OCI-LY7 (cell line): Measurements from ENCODE around the gene GJC3. TPM values are rescaled to one million over a fixed set of nuclear protein-coding genes. Genes with fewer than 3 reads are reported as not detected.
A peak's percentile ranks its signal among the peaks of the same experiment; 100 is the strongest.

Experiments
- BruUV-seq: library from RNA; stranded (reverse); fragments of 400-500 nt; replicated peaks from 2 replicates; lab custom pipeline; 2021; lab: Mats Ljungman, UMichigan
- CTCF ChIA-PET: fragments of 300-600 bp; sonication (Branson Sonifier 250); formaldehyde crosslinking; loops from one replicate; lab custom pipeline; 2022; ENCODE audit warnings: antibody characterized with exemption; ENCODE audit not compliant: unreplicated experiment; lab: Charles Lee
- POLR2A ChIA-PET: fragments of 300-600 bp; sonication (Branson Sonifier 250); formaldehyde crosslinking; loops from one replicate; lab custom pipeline; 2022; ENCODE audit warnings: antibody characterized with exemption; lab: Charles Lee
- DNase-seq: peaks from one replicate; pipeline ENCODE4 v3.0.0-alpha.2; 2015; ENCODE audit warnings: low spot score
- H2AFZ ChIP-seq: fragments of 200-600 bp; sonication (generic), shearing (Covaris generic); 2 replicates; pipeline ENCODE4 v1.6.1; 2014; ENCODE audit warnings: mild to moderate bottlenecking, antibody characterized with exemption, low read length, moderate library complexity
- H3K27ac ChIP-seq: fragments of 200-600 bp; sonication (generic); 2 replicates; pipeline ENCODE4 v1.5.1; 2014; ENCODE audit warnings: mixed run types, low read depth, mild to moderate bottlenecking, moderate library complexity, low read length, inconsistent platforms; ENCODE audit not compliant: poor library complexity, severe bottlenecking
- H3K36me3 ChIP-seq: fragments of 200-600 bp; sonication (generic); 2 replicates; pipeline ENCODE4 v1.6.1; 2014; ENCODE audit warnings: mild to moderate bottlenecking, antibody characterized with exemption, low read length, moderate library complexity, mixed read lengths; ENCODE audit not compliant: insufficient read depth
- H3K4me1 ChIP-seq: fragments of 200-600 bp; sonication (generic); 2 replicates; pipeline ENCODE4 v1.5.1; 2014; ENCODE audit warnings: mild to moderate bottlenecking, low read length; ENCODE audit not compliant: insufficient read depth, poor library complexity, severe bottlenecking
- H3K4me2 ChIP-seq: fragments of 200-600 bp; sonication (generic); 2 replicates; pipeline ENCODE4 v1.6.1; 2014; ENCODE audit warnings: mild to moderate bottlenecking, low read length
- H3K4me3 ChIP-seq: fragments of 200-600 bp; sonication (generic); 2 replicates; pipeline ENCODE4 v1.5.1; 2014; ENCODE audit warnings: mild to moderate bottlenecking, low read depth, low read length; ENCODE audit not compliant: poor library complexity, severe bottlenecking
- H3K79me2 ChIP-seq: fragments of 200-600 bp; sonication (generic); 2 replicates; pipeline ENCODE4 v1.6.1; 2016; ENCODE audit warnings: low read depth, mild to moderate bottlenecking, low read length, moderate library complexity, mixed read lengths; ENCODE audit not compliant: insufficient read depth
- H3K9me2 ChIP-seq: fragments of 200-600 bp; sonication (generic); 2 replicates; pipeline ENCODE4 v1.6.1; 2016; ENCODE audit warnings: mild to moderate bottlenecking, low read length, mixed read lengths; ENCODE audit not compliant: insufficient read depth
- H3K9me3 ChIP-seq: fragments of 200-600 bp; sonication (generic); 2 replicates; pipeline ENCODE4 v1.6.1; 2014; ENCODE audit warnings: mild to moderate bottlenecking, mixed run types, low read length, mixed read lengths
- H4K20me1 ChIP-seq: fragments of 200-600 bp; sonication (generic); 2 replicates; pipeline ENCODE4 v1.6.1; 2014; ENCODE audit warnings: mild to moderate bottlenecking, antibody characterized with exemption, low read length, moderate library complexity, mixed read lengths; ENCODE audit not compliant: insufficient read depth
- CTCF ChIP-seq: fragments of 200-600 bp; sonication (generic); conservative IDR thresholded peaks from 2 replicates; pipeline ENCODE4 v1.5.1; 2014; ENCODE audit warnings: mild to moderate bottlenecking, antibody characterized with exemption, low read length, moderate library complexity, mixed read lengths
- EZH2phosphoT487 ChIP-seq: fragments of 200-600 bp; sonication (generic); IDR thresholded peaks from 2 replicates; pipeline ENCODE4 v1.6.1; 2018; ENCODE audit warnings: low read depth, borderline replicate concordance, mild to moderate bottlenecking, mixed run types, antibody characterized with exemption, low read length, moderate library complexity, mixed read lengths
- intact Hi-C: fragments of 100-400 bp; cut with micrococcal nuclease; formaldehyde crosslinking; loops from one replicate; pipeline ENCODE4 v1.10.0; 2022; ENCODE audit not compliant: unreplicated experiment
- total RNA-seq, 2 experiments: library from RNA; depleted of rRNA in 1 of 2; stranded (reverse); fragments of >200 nt in 1 of 2; shearing (Covaris generic) in 1 of 2; gene quantifications; 2 replicates each; pipeline ENCODE4 v1.2.3, GENCODE V29; 2014 to 2022

The GJC3 gene
- total RNA-seq, 2 experiments from 2014 or later = not detected

GRCh38 chr7:99949645-99950228 lies 20.3 kb upstream of the GJC3 start:
- intact Hi-C loops = loop anchor here (2.0 kb wide), 1 partner anchor 37 kb away; no protein-coding TSS in a partner anchor
- peak; percentile 23 for DNase-seq
- no peak overlapping the region for H2AFZ ChIP-seq
- H3K9me3 ChIP-seq = no peaks in the 10 kb centered on the region
- H3K9me2 ChIP-seq = no peaks in the 10 kb centered on the region
- H3K27ac ChIP-seq = no peak overlapping the region
- ChIA-PET CTCF (no interaction called here), POLR2A (interaction anchor here (0.6 to 0.7 kb wide), 2 partner anchors 16 to 120 kb away, joined by 3 to 4 read pairs; no protein-coding TSS in a partner anchor)
- BruUV-seq = no TSS peak
- H4K20me1 ChIP-seq = no peaks in the 10 kb centered on the region
- no peaks in the 10 kb centered on the region for H3K79me2 ChIP-seq
- no peaks in the 10 kb centered on the region for H3K36me3 ChIP-seq
- TF ChIP-seq CTCF (peak; percentile 72), EZH2phosphoT487 (no peak)
- no peak overlapping the region for H3K4me2 ChIP-seq
- no peak overlapping the region for H3K4me3 ChIP-seq
- no peaks in the 10 kb centered on the region for H3K4me1 ChIP-seq

- POLR2A ChIA-PET = no interaction called here
- H3K4me3 ChIP-seq = no peak overlapping the region
Observed at GRCh38 chr7:99947608-99948007, 18.2 kb upstream of the GJC3 start.

More at GRCh38 chr7:99947608-99948007, 18.2 kb upstream of the GJC3 start:
- Histone ChIP-seq H3K4me1 (peaks cover 12% of the 10 kb centered on the region), H3K4me2 (no peak overlapping the region), H3K9me2 (no peaks in the 10 kb centered on the region), H3K27ac (no peak overlapping the region), H3K79me2 (no peaks in the 10 kb centered on the region), H3K36me3 (no peaks in the 10 kb centered on the region), H4K20me1 (no peaks in the 10 kb centered on the region), H3K9me3 (no peaks in the 10 kb centered on the region; the same call in 1 of the 2 replicates), H2AFZ (no peak overlapping the region)
- CTCF ChIA-PET = no interaction called here
- DNase-seq = no peak
- no TSS peak for BruUV-seq
- TF ChIP-seq EZH2phosphoT487 = no peak
- no peak for TF ChIP-seq CTCF
- intact Hi-C loops = loop anchor here (2.0 kb wide), 1 partner anchor 35 kb away; no protein-coding TSS in a partner anchor
